A549 (cell line): Measurements from ENCODE around the gene TRAPPC6A. TPM values are rescaled to one million over a fixed set of nuclear protein-coding genes. Genes with fewer than 3 reads are reported as not detected.
A peak's percentile ranks its signal among the peaks of the same experiment; 100 is the strongest.

ENCODE experiments used
- ATAC-seq, 2 experiments: fragments of 200-7000 bp in 1 of 2; fragments of >200 bp in 1 of 2; cut with Nextera tagmentation in 1 of 2; cut with Tn5 transposase in 1 of 2; 3 replicates each; pipeline versions ENCODE4 v1.8.0 to v1.9.1; 2018 to 2020; ENCODE audit warnings: mild to moderate bottlenecking in 1 of 2, moderate library complexity in 1 of 2
- CTCF ChIA-PET: fragments of 300-600 bp; sonication (Branson Sonifier 250); formaldehyde crosslinking; extraction: SDS; loops from one replicate; lab custom pipeline; 2021; ENCODE audit warnings: antibody characterized with exemption, inconsistent platforms; lab: Yijun Ruan, JAX
- POLR2A ChIA-PET: fragments of 350-600 bp; formaldehyde crosslinking; extraction: SDS; loops from one replicate; lab custom pipeline; 2021; ENCODE audit warnings: antibody characterized with exemption, inconsistent platforms; lab: Yijun Ruan, JAX
- DNase-seq, 2 experiments: peaks; one replicate each; pipeline versions ENCODE4 v3.0.0 to v3.0.0-alpha.2; 2011 to 2016; ENCODE audit warnings: low read depth in 1 of 2, low spot score in 1 of 2
- FAIRE-seq: peaks from 2 replicates; lab custom pipeline; 2011; peaks lifted over from hg19 to GRCh38; lab: Jason Lieb, UNC
- H3K27ac ChIP-seq, 2 experiments: fragments of >200 bp; sonication (Bioruptor Twin); formaldehyde crosslinking; 3 replicates each; pipeline ENCODE4 v1.5.1; 2016 to 2017
- H3K4me1 ChIP-seq: fragments of >200 bp; sonication (Bioruptor Twin); formaldehyde crosslinking; 3 replicates; pipeline ENCODE4 v1.6.1; 2016
- H3K4me2 ChIP-seq: fragments of >200 bp; sonication (Bioruptor Twin); formaldehyde crosslinking; 3 replicates; pipeline ENCODE4 v1.6.1; 2016
- H3K4me3 ChIP-seq: fragments of >200 bp; sonication (Bioruptor Twin); formaldehyde crosslinking; 3 replicates; pipeline ENCODE4 v1.5.1; 2016
- H3K9me3 ChIP-seq: fragments of >200 bp; sonication (Bioruptor Twin); formaldehyde crosslinking; 3 replicates; pipeline ENCODE4 v1.6.1; 2016
- CBX2 ChIP-seq: fragments of 200-600 bp; sonication (generic); IDR thresholded peaks from 2 replicates; pipeline ENCODE4 v1.6.1; 2016; ENCODE audit warnings: low read depth, mild to moderate bottlenecking, borderline replicate concordance
- CEBPB ChIP-seq, 2 experiments: fragments of >200 bp in 1 of 2; sonication (Bioruptor Twin) in 1 of 2; formaldehyde crosslinking in 1 of 2; IDR thresholded peaks; 2 replicates each; pipeline ENCODE4 v1.6.1; 2012 to 2016
- CHD2 ChIP-seq: fragments of 150-350 bp; IDR thresholded peaks from 2 replicates; pipeline ENCODE4 v1.6.1; 2014; ENCODE audit warnings: low read length; ENCODE audit not compliant: partially characterized antibody
- CHD4 ChIP-seq: fragments of 200-600 bp; sonication (generic); IDR thresholded peaks from 2 replicates; pipeline ENCODE4 v1.6.1; 2016; ENCODE audit warnings: antibody characterized with exemption, mild to moderate bottlenecking, borderline replicate concordance
- EHF ChIP-seq: fragments of 250-450 bp; sonication (Bioruptor Pico); IDR thresholded peaks from 2 replicates; pipeline ENCODE4 v1.5.0; 2020; ENCODE audit warnings: mild to moderate bottlenecking
- FOSL2 ChIP-seq, 2 experiments: fragments of 450-650 bp in 1 of 2; fragments of >200 bp in 1 of 2; sonication (Bioruptor Twin) in 1 of 2; formaldehyde crosslinking; IDR thresholded peaks; 2 replicates each; pipeline versions ENCODE4 v1.5.0 to v1.6.1; 2016 to 2020; ENCODE audit warnings: mild to moderate bottlenecking in 1 of 2, moderate library complexity in 1 of 2
- FOXS1 ChIP-seq: fragments of 250-450 bp; sonication (Bioruptor Pico); IDR thresholded peaks from 2 replicates; pipeline ENCODE4 v1.5.0; 2020; ENCODE audit warnings: mild to moderate bottlenecking, moderate library complexity
- GATA3 ChIP-seq: IDR thresholded peaks from 2 replicates; pipeline ENCODE4 v1.6.1; 2012; ENCODE audit warnings: borderline replicate concordance
- HOXA7 ChIP-seq: fragments of 250-450 bp; sonication (Bioruptor Pico); IDR thresholded peaks from 2 replicates; pipeline ENCODE4 v1.5.0; 2020; ENCODE audit warnings: mild to moderate bottlenecking, moderate library complexity
- HOXB13 ChIP-seq: fragments of 250-450 bp; sonication (Bioruptor Pico); IDR thresholded peaks from 2 replicates; pipeline ENCODE4 v1.5.0; 2020; ENCODE audit warnings: low read depth, mild to moderate bottlenecking, moderate library complexity
- JUN ChIP-seq, 2 experiments: fragments of >200 bp; sonication (Bioruptor Twin); formaldehyde crosslinking; IDR thresholded peaks; 2 replicates in 1 of 2; 3 replicates in 1 of 2; pipeline ENCODE4 v1.6.1; 2016 to 2017
- JUNB ChIP-seq: fragments of >200 bp; sonication (Bioruptor Twin); formaldehyde crosslinking; IDR thresholded peaks from 2 replicates; pipeline ENCODE4 v1.6.1; 2016
- KDM5A ChIP-seq: fragments of 200-600 bp; sonication (generic); IDR thresholded peaks from 2 replicates; pipeline ENCODE4 v1.6.1; 2016; ENCODE audit warnings: antibody characterized with exemption, mild to moderate bottlenecking
- MAFK ChIP-seq: fragments of 450-650 bp; IDR thresholded peaks from 2 replicates; pipeline ENCODE4 v1.6.1; 2014; ENCODE audit not compliant: partially characterized antibody
- MYC ChIP-seq: IDR thresholded peaks from 2 replicates; pipeline ENCODE4 v1.6.1; 2012; ENCODE audit warnings: mild to moderate bottlenecking, inconsistent platforms, low read length, improper control_type of control experiment, borderline replicate concordance
- NFE2L2 ChIP-seq: fragments of 150-350 bp; conservative IDR thresholded peaks from 2 replicates; pipeline ENCODE4 v1.6.1; 2014; ENCODE audit warnings: low read length
- POLR2AphosphoS2 ChIP-seq: conservative IDR thresholded peaks from 2 replicates; pipeline ENCODE4 v1.6.1; 2012; ENCODE audit warnings: low read length, improper control_type of control experiment, inconsistent platforms
- RARB ChIP-seq: fragments of 250-450 bp; sonication (Bioruptor Pico); IDR thresholded peaks from 2 replicates; pipeline ENCODE4 v1.8.0; 2021; ENCODE audit warnings: mild to moderate bottlenecking, moderate library complexity
- SMC3 ChIP-seq: fragments of >200 bp; sonication (Bioruptor Twin); formaldehyde crosslinking; IDR thresholded peaks from 3 replicates; pipeline ENCODE4 v1.6.1; 2018; ENCODE audit warnings: inconsistent platforms
- SREBF2 ChIP-seq: fragments of 450-650 bp; IDR thresholded peaks from 2 replicates; pipeline ENCODE4 v1.6.1; 2014; ENCODE audit warnings: mild to moderate bottlenecking, moderate library complexity
- TP53 ChIP-seq: fragments of 250-450 bp; sonication (Bioruptor Pico); IDR thresholded peaks from 2 replicates; pipeline ENCODE4 v1.5.0; 2021; ENCODE audit warnings: mild to moderate bottlenecking, moderate library complexity
- ZC3H11A ChIP-seq: fragments of 450-650 bp; IDR thresholded peaks from 2 replicates; pipeline ENCODE4 v1.6.1; 2014; ENCODE audit warnings: antibody characterized with exemption, mild to moderate bottlenecking
- ZSCAN20 ChIP-seq: fragments of 250-450 bp; sonication (Bioruptor Pico); IDR thresholded peaks from 2 replicates; pipeline ENCODE4 v1.8.0; 2022; ENCODE audit warnings: mild to moderate bottlenecking, moderate library complexity
- WGBS: methylation state at CpG from one replicate; pipeline ENCODE4 v1.1.6; 2017; ENCODE audit errors: missing lambda C conversion rate; 5-methylcytosine and 5-hydroxymethylcytosine counted together
- polyA plus RNA-seq, 4 experiments: library from polyadenylated mRNA; depleted of rRNA in 3 of 4; stranded (reverse); fragments of >200 nt; fragmentation: RNase III in 1 of 4; extraction: RNeasy Plus Mini Kit Qiagen cat#74134 plus additional on column Dnase treatment in 1 of 4; gene quantifications; 2 replicates in 3 of 4; 3 replicates in 1 of 4; pipeline ENCODE4 v1.2.3, GENCODE V29; 2011 to 2017
- TF ChIP-seq, protein P1 (sequence below): IDR thresholded peaks from 2 replicates; pipeline ENCODE4 v1.6.1; 2012
- TF ChIP-seq, protein P2 (sequence below): IDR thresholded peaks from 2 replicates; pipeline ENCODE4 v1.6.1; 2012; ENCODE audit warnings: low read depth, borderline replicate concordance
- TF ChIP-seq, protein P3 (sequence below): fragments of 200-600 bp; sonication (generic); IDR thresholded peaks from 2 replicates; pipeline ENCODE4 v1.6.1; 2016; ENCODE audit warnings: antibody characterized with exemption, mild to moderate bottlenecking, moderate library complexity
- TF ChIP-seq, protein P4 (sequence below): fragments of 250-450 bp; sonication (Bioruptor Pico); IDR thresholded peaks from 2 replicates; pipeline ENCODE4 v1.5.0; 2021; ENCODE audit warnings: mild to moderate bottlenecking, moderate library complexity, borderline replicate concordance

The TRAPPC6A gene
- polyA plus RNA-seq, 2 of the 4 experiments (the other 2 are of a cell fraction): 28.5 to 29.8 TPM

DNA sequence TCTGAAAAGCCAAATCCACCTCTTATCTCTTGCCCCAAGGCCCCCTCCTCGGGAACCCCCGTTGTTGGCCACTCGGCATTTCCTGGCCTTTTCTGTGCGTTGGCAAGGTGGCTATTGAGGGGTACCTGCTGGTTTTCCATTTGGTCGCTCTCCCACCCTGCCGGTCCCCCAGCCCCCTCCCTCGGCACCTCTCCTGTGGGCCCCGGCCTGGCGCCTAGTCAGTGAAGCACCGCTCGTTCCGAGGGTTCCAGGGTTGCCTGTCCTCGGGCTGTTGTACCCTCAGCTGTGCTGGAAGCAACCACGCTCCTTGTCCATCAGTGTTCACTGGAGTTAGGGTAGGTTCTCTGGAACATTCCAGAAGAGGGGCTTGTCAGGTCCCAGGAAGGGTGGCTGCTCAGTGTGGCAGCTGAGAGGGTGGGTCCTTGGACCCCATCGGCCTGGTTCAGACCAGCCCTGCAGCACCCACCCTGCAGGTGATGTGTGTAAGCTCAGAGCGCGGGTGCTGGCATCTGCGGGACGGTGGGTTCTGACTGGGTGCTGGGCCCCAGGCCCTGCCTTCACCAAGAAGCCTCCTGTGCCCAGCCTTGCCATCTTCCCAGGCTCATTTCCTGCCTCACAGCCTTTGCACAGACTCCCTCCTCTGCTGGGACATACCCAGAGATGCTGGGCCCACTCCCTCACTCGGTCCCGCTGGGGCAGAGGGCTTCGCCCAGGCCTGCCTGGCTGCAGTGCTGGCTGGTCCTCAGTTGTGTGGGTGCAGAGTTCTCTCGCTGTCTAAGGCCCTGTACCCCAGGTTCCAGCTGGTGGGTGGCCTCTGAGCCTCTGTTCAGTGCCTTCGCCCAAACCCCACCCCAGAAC lies 38.5 kb downstream of the TRAPPC6A start:
- Histone ChIP-seq H3K27ac (peak overlapping the region in 1 of 2 experiments; percentile 53; a peak in 2 of 6 replicates), H3K4me3 (no peak overlapping the region), H3K4me2 (no peak overlapping the region), H3K4me1 (no peaks in the 10 kb centered on the region), H3K9me3 (no peaks in the 10 kb centered on the region)
- no peak for DNase-seq
- ATAC-seq: no peak
- CTCF ChIA-PET: interaction anchor here (1.1 to 6.0 kb wide), 6 partner anchors 13 to 48 kb away, joined by 3 to 51 read pairs (median 6); no protein-coding TSS in a partner anchor
- no peak for TF ChIP-seq SMC3
- no peak for TF ChIP-seq CHD4
- TF ChIP-seq, protein P1, sequence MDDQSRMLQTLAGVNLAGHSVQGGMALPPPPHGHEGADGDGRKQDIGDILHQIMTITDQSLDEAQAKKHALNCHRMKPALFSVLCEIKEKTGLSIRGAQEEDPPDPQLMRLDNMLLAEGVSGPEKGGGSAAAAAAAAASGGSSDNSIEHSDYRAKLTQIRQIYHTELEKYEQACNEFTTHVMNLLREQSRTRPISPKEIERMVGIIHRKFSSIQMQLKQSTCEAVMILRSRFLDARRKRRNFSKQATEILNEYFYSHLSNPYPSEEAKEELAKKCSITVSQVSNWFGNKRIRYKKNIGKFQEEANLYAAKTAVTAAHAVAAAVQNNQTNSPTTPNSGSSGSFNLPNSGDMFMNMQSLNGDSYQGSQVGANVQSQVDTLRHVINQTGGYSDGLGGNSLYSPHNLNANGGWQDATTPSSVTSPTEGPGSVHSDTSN: no peak
- no peak for TF ChIP-seq HOXA7 (CRISPR knock-in tag)
- no peak for TF ChIP-seq FOXS1 (CRISPR knock-in tag)
- TF ChIP-seq, protein P2, sequence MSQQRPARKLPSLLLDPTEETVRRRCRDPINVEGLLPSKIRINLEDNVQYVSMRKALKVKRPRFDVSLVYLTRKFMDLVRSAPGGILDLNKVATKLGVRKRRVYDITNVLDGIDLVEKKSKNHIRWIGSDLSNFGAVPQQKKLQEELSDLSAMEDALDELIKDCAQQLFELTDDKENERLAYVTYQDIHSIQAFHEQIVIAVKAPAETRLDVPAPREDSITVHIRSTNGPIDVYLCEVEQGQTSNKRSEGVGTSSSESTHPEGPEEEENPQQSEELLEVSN: no peak
- TF ChIP-seq FOSL2 (IDR thresholded peaks at IDR 0.05): no peak
- TF ChIP-seq FOSL2 (CRISPR knock-in tag; IDR thresholded peaks at IDR 0.05): no peak
- TF ChIP-seq SREBF2: no peak
- TF ChIP-seq MYC: no peak
- no peak for TF ChIP-seq GATA3
- no peak for TF ChIP-seq RARB (CRISPR knock-in tag)
- TF ChIP-seq POLR2AphosphoS2: no peak
- TF ChIP-seq CHD2: no peak
- TF ChIP-seq, protein P3, sequence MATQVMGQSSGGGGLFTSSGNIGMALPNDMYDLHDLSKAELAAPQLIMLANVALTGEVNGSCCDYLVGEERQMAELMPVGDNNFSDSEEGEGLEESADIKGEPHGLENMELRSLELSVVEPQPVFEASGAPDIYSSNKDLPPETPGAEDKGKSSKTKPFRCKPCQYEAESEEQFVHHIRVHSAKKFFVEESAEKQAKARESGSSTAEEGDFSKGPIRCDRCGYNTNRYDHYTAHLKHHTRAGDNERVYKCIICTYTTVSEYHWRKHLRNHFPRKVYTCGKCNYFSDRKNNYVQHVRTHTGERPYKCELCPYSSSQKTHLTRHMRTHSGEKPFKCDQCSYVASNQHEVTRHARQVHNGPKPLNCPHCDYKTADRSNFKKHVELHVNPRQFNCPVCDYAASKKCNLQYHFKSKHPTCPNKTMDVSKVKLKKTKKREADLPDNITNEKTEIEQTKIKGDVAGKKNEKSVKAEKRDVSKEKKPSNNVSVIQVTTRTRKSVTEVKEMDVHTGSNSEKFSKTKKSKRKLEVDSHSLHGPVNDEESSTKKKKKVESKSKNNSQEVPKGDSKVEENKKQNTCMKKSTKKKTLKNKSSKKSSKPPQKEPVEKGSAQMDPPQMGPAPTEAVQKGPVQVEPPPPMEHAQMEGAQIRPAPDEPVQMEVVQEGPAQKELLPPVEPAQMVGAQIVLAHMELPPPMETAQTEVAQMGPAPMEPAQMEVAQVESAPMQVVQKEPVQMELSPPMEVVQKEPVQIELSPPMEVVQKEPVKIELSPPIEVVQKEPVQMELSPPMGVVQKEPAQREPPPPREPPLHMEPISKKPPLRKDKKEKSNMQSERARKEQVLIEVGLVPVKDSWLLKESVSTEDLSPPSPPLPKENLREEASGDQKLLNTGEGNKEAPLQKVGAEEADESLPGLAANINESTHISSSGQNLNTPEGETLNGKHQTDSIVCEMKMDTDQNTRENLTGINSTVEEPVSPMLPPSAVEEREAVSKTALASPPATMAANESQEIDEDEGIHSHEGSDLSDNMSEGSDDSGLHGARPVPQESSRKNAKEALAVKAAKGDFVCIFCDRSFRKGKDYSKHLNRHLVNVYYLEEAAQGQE: no peak
- no peak for TF ChIP-seq NFE2L2
- TF ChIP-seq JUNB: no peak
- POLR2A ChIA-PET: no interaction called here
- no peak for FAIRE-seq
- WGBS: 95% methylated on average over 24 of the region's 24 CpGs

DNA sequence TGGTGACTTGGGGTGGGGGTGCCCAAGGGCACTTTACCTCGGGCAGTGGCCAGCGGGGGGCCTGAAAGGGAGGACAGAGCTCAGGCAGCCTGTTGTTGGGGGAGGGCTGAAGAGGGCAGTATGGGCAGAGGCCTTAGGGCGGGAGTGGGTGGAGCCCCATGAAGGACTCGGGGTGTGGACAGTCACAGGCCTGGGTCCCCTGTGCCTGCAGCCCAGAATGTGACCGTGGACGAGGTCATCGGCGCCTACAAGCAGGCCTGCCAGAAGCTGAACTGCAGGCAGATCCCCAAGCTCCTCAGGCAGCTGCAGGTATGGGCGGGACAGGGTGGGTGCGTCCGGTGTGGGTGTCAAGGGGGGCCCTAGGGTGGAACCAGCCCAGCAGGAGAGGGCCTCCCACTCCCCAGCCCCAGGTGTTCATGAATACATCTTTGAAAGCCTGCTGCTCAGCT lies 39.7 kb downstream of the TRAPPC6A start:
- no peaks in the 10 kb centered on the region for H3K4me1 ChIP-seq
- no peaks in the 10 kb centered on the region for H3K9me3 ChIP-seq
- H3K27ac ChIP-seq: peak overlapping the region in 1 of 2 experiments; percentile 16; a peak in 1 of 6 replicates
- POLR2A ChIA-PET: no interaction called here
- ATAC-seq (no peak), FAIRE-seq (no peak), DNase-seq (no peak)
- CTCF ChIA-PET: interaction anchor here (0.7 to 6.0 kb wide), 3 partner anchors 10 to 18 kb away, joined by 3 to 51 read pairs (median 5); no protein-coding TSS in a partner anchor
- 80% methylated on average over 7 of the region's 11 CpGs for WGBS
- no peak overlapping the region for H3K4me2 ChIP-seq
- no peak overlapping the region for H3K4me3 ChIP-seq
- no peak for TF ChIP-seq CHD4
- TF ChIP-seq HOXA7 (CRISPR knock-in tag): no peak
- TF ChIP-seq GATA3: no peak
- TF ChIP-seq HOXB13: no peak
- TF ChIP-seq ZSCAN20: no peak
- no peak for TF ChIP-seq CBX2
- no peak for TF ChIP-seq MAFK
- TF ChIP-seq TP53 (CRISPR knock-in tag): no peak
- no peak for TF ChIP-seq ZC3H11A
- TF ChIP-seq, protein P4, sequence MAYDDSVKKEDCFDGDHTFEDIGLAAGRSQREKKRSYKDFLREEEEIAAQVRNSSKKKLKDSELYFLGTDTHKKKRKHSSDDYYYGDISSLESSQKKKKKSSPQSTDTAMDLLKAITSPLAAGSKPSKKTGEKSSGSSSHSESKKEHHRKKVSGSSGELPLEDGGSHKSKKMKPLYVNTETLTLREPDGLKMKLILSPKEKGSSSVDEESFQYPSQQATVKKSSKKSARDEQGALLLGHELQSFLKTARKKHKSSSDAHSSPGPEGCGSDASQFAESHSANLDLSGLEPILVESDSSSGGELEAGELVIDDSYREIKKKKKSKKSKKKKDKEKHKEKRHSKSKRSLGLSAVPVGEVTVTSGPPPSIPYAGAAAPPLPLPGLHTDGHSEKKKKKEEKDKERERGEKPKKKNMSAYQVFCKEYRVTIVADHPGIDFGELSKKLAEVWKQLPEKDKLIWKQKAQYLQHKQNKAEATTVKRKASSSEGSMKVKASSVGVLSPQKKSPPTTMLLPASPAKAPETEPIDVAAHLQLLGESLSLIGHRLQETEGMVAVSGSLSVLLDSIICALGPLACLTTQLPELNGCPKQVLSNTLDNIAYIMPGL (CRISPR knock-in tag): no peak
- TF ChIP-seq JUN (IDR thresholded peaks at IDR 0.05): no peak
- no peak for TF ChIP-seq FOXS1 (CRISPR knock-in tag)
- no peak for TF ChIP-seq KDM5A
- TF ChIP-seq SMC3: no peak
- no peak for TF ChIP-seq EHF
- no peak for TF ChIP-seq MYC
- TF ChIP-seq, protein P2: no peak
- TF ChIP-seq CEBPB (IDR thresholded peaks at IDR 0.05): no peak
